Natural killer cell (primary cell): ENCODE measurements around the gene P2RY11. TPM values are rescaled to one million over a fixed set of nuclear protein-coding genes. Genes with fewer than 3 reads are reported as not detected.

Source experiments
- ATAC-seq, 3 donors: fragments of 150-1000 bp in 2 of 3; fragments of 200-7000 bp in 1 of 3; cut with Tn5 transposase; 1 replicate in 1 of 3; 2 replicates in 2 of 3; pipeline ENCODE4 v1.10.0; 2021; ENCODE audit warnings: mild to moderate bottlenecking in 2 of 3, moderate library complexity in 2 of 3
- DNase-seq, 2 donors: peaks; one replicate each; pipeline versions ENCODE4 v3.0.0 to v3.0.0-alpha.2; 2013 to 2021; ENCODE audit warnings: mixed read lengths in 1 of 2
- H3K27ac ChIP-seq: one replicate; pipeline ENCODE4 v1.5.1; 2013; ENCODE audit warnings: mild to moderate bottlenecking, low read length
- H3K27me3 ChIP-seq: one replicate; pipeline ENCODE4 v1.6.1; 2013; ENCODE audit warnings: low read length; ENCODE audit not compliant: control insufficient read depth, insufficient read depth
- H3K36me3 ChIP-seq: one replicate; pipeline ENCODE4 v1.6.1; 2013; ENCODE audit warnings: low read length; ENCODE audit not compliant: control insufficient read depth, insufficient read depth
- H3K4me1 ChIP-seq: one replicate; pipeline ENCODE4 v1.6.1; 2013; ENCODE audit warnings: low read length; ENCODE audit not compliant: control insufficient read depth, insufficient read depth
- H3K4me3 ChIP-seq: one replicate; pipeline ENCODE4 v1.5.1; 2013; ENCODE audit warnings: low read length
- H3K9me3 ChIP-seq: one replicate; pipeline ENCODE4 v1.6.1; 2013; ENCODE audit warnings: low read length; ENCODE audit not compliant: control insufficient read depth, insufficient read depth
- H3K27ac Mint-ChIP-seq, 2 donors: one replicate each; pipeline ENCODE4 v1.8.0; 2022; ENCODE audit warnings: mild to moderate bottlenecking in 2 of 2, mixed read lengths in 2 of 2, moderate library complexity in 1 of 2
- H3K27me3 Mint-ChIP-seq, 2 donors: one replicate each; pipeline ENCODE4 v1.8.0; 2022; ENCODE audit warnings: low read depth in 2 of 2, mixed read lengths in 2 of 2
- H3K36me3 Mint-ChIP-seq: one replicate; pipeline ENCODE4 v1.8.0; 2022; ENCODE audit warnings: mixed read lengths
- H3K4me1 Mint-ChIP-seq, 2 donors: one replicate each; pipeline ENCODE4 v1.8.0; 2022; ENCODE audit warnings: mixed read lengths in 2 of 2
- H3K4me3 Mint-ChIP-seq: one replicate; pipeline ENCODE4 v1.8.0; 2022; ENCODE audit warnings: mild to moderate bottlenecking, moderate library complexity, mixed read lengths
- H3K9me3 Mint-ChIP-seq, 2 donors: one replicate each; pipeline ENCODE4 v1.8.0; 2022; ENCODE audit warnings: mixed read lengths in 2 of 2
- WGBS: methylation state at CpG from one replicate; pipeline ENCODE4 v1.1.7; 2013; ENCODE audit warnings: missing lambda C conversion rate; ENCODE audit not compliant: insufficient coverage; 5-methylcytosine and 5-hydroxymethylcytosine counted together
- intact Hi-C: fragments of 100-400 bp; cut with micrococcal nuclease; formaldehyde crosslinking; loops from one replicate; pipeline ENCODE4 v1.14.2; 2022
- total RNA-seq, 4 donors: library from RNA; stranded (reverse); fragments of 120-200 nt in 1 of 4; gene quantifications; one replicate each; pipeline versions ENCODE4 v1.2.3 to v1.2.4, GENCODE V29; 2013 to 2022
- TF ChIP-seq, protein P1 (sequence below): fragments of 200-600 bp; IDR thresholded peaks from one replicate; pipeline ENCODE4 v1.8.0; 2022; ENCODE audit warnings: antibody characterized with exemption

P2RY11 gene
- total RNA-seq, 3 donors from 2014 or later (not counting 1 experiment from before 2014, with no cell fraction given): 44.1 to 52.3 (median 51.0) TPM

DNA sequence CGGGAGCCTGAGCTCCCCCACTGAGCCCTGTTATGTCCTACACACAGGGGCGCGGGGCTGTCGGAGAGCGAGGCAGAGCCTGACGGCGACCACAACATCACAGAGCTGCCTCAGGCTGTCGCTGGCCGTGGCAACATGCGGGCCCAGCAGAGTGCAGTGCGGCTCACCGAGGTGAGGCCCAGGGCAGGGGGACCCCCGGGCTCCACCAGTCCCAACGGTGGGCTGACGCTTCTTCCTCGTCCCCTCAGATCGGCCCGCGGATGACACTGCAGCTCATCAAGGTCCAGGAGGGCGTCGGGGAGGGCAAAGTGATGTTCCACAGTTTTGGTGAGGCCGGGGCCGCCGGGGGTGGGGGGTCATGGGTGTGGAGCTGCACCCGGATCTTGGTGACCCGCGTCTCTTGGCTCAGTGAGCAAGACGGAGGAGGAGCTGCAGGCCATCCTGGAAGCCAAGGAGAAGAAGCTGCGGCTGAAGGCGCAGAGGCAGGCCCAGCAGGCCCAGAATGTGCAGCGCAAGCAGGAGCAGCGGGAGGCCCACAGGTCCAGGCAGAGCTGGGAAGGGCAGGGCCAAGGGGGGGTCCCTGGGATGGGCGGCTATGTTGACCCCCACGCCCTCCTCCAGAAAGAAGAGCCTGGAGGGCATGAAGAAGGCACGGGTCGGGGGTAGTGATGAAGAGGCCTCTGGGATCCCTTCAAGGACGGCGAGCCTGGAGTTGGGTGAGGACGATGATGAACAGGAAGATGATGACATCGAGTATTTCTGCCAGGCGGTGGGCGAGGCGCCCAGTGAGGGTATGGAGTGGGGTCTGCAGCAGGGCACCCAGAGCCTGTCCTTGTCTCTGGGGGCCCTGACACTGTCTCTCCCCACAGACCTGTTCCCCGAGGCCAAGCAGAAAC, 1.2 kb upstream of the P2RY11 start:
- Histone ChIP-seq H3K4me1 (peaks cover 90% of the 10 kb centered on the region), H3K36me3 (peaks cover 59% of the 10 kb centered on the region), H3K9me3 (no peaks in the 10 kb centered on the region), H3K27ac (peak overlapping the region; percentile 2), H3K4me3 (no peak overlapping the region), H3K27me3 (no peaks in the 10 kb centered on the region)
- peaks cover 51 to 76% of the 10 kb centered on the region in 2 donors for H3K4me1 Mint-ChIP-seq
- TF ChIP-seq, protein P1, sequence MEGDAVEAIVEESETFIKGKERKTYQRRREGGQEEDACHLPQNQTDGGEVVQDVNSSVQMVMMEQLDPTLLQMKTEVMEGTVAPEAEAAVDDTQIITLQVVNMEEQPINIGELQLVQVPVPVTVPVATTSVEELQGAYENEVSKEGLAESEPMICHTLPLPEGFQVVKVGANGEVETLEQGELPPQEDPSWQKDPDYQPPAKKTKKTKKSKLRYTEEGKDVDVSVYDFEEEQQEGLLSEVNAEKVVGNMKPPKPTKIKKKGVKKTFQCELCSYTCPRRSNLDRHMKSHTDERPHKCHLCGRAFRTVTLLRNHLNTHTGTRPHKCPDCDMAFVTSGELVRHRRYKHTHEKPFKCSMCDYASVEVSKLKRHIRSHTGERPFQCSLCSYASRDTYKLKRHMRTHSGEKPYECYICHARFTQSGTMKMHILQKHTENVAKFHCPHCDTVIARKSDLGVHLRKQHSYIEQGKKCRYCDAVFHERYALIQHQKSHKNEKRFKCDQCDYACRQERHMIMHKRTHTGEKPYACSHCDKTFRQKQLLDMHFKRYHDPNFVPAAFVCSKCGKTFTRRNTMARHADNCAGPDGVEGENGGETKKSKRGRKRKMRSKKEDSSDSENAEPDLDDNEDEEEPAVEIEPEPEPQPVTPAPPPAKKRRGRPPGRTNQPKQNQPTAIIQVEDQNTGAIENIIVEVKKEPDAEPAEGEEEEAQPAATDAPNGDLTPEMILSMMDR: no peak
- DNase-seq (no peak), ATAC-seq (no peak)
- peak overlapping the region; percentile 95 to 98 for H3K27ac Mint-ChIP-seq
- no peaks in the 10 kb centered on the region for H3K9me3 Mint-ChIP-seq
- H3K27me3 Mint-ChIP-seq: no peaks in the 10 kb centered on the region
- H3K4me3 Mint-ChIP-seq: peak overlapping the region; percentile 58
- intact Hi-C loops: no loop called here
- 95% methylated on average over 44 of the region's 44 CpGs for WGBS
- no peaks in the 10 kb centered on the region for H3K36me3 Mint-ChIP-seq

DNA sequence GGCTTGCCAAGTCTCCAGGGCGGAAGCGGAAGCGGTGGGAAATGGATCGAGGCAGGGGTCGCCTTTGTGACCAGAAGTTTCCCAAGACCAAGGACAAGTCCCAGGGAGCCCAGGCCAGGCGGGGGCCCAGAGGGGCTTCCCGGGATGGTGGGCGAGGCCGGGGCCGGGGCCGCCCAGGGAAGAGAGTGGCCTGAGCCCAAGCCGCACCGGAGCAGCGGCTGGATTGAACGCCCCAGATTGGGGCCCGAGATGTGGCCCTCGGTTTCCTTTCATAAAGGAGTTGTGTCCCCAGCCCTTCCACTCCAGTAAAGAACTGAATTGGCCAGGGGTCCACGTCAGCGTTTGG, 548 bp upstream of the P2RY11 start:
- H3K27me3 ChIP-seq: no peaks in the 10 kb centered on the region
- intact Hi-C loops: no loop called here
- TF ChIP-seq, protein P1: no peak
- H3K27ac ChIP-seq: peak overlapping the region; percentile 93
- H3K27ac Mint-ChIP-seq: peak overlapping the region; percentile 95 to 98
- H3K4me1 ChIP-seq: peaks cover 90% of the 10 kb centered on the region
- no peak for ATAC-seq
- 82% methylated on average over 19 of the region's 19 CpGs for WGBS
- H3K4me3 Mint-ChIP-seq: peak overlapping the region; percentile 58
- peaks cover 47 to 76% of the 10 kb centered on the region in 2 donors for H3K4me1 Mint-ChIP-seq
- H3K27me3 Mint-ChIP-seq: no peaks in the 10 kb centered on the region
- no peaks in the 10 kb centered on the region for H3K9me3 ChIP-seq
- peaks cover 64% of the 10 kb centered on the region for H3K36me3 ChIP-seq
- no peak overlapping the region for H3K4me3 ChIP-seq
- DNase-seq: no peak
- no peaks in the 10 kb centered on the region for H3K9me3 Mint-ChIP-seq
- H3K36me3 Mint-ChIP-seq: no peaks in the 10 kb centered on the region

DNA sequence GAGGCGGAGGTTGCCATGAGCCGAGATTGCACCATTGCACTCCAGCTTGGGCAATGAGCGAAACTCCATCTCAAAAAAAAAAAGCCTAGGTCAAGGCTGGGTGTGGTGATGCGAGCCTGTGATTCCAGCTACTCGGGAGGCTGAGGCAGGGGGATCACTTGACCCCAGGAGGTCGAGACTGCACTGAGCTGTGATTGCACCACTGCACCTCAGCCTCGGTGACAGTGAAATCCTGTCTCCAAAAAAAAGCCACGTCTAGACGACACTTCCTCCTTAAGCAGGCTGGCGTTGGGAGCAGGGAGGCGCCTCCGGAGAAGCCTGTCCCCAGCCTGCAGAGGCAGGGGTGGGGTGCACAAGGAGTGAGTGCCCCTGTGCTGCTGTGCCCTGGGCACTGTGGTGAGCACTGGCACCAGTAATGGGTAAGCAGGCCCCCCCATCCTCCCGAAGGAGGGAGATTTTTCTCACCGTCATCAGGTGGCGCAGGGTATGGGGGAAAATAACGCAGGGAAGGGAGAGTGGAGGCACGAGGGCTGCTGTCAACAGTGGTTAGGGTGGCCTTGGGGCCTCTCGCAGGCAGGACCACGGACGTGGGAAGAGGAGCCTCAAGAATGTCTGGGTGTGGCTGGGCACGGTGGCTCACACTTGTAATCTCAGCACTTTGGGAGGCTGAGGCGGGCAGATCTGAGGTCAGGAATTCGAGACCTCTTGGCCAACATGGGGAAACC, 706 bp downstream of the P2RY11 start:
- Mint-ChIP-seq H3K27me3 (no peaks in the 10 kb centered on the region), H3K36me3 (no peaks in the 10 kb centered on the region), H3K4me1 (peaks cover 44 to 76% of the 10 kb centered on the region in 2 donors), H3K27ac (peak overlapping the region; percentile 95 to 98), H3K9me3 (no peaks in the 10 kb centered on the region), H3K4me3 (peak overlapping the region; percentile 88)
- peak overlapping the region; percentile 93 for H3K27ac ChIP-seq
- H3K4me1 ChIP-seq: peaks cover 91% of the 10 kb centered on the region
- peak overlapping the region; percentile 16 for H3K4me3 ChIP-seq
- intact Hi-C loops: loop anchor here (2.0 kb wide), 2 partner anchors 13 to 37 kb away; no protein-coding TSS in a partner anchor
- 29% methylated on average over 23 of the region's 23 CpGs for WGBS
- TF ChIP-seq, protein P1: no peak
- DNase-seq: peak; percentile 61 to 85
- ATAC-seq: peak; percentile 41 to 53 (median 50)
- H3K36me3 ChIP-seq: peaks cover 75% of the 10 kb centered on the region
- H3K27me3 ChIP-seq: no peaks in the 10 kb centered on the region
- H3K9me3 ChIP-seq: no peaks in the 10 kb centered on the region
